GM18499 (cell line): ENCODE results near the gene GLIPR1L1.
A peak's percentile ranks its signal among the peaks of the same experiment; 100 is the strongest.

Experiments used
- ATAC-seq: cut with Tn5 transposase; IDR thresholded peaks from one replicate; pipeline ENCODE4 v1.9.1; 2021; ENCODE audit warnings: moderate number of reproducible peaks; ENCODE audit not compliant: insufficient read depth, unreplicated experiment

Gene GLIPR1L1, protein sequence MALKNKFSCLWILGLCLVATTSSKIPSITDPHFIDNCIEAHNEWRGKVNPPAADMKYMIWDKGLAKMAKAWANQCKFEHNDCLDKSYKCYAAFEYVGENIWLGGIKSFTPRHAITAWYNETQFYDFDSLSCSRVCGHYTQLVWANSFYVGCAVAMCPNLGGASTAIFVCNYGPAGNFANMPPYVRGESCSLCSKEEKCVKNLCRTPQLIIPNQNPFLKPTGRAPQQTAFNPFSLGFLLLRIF

DNA sequence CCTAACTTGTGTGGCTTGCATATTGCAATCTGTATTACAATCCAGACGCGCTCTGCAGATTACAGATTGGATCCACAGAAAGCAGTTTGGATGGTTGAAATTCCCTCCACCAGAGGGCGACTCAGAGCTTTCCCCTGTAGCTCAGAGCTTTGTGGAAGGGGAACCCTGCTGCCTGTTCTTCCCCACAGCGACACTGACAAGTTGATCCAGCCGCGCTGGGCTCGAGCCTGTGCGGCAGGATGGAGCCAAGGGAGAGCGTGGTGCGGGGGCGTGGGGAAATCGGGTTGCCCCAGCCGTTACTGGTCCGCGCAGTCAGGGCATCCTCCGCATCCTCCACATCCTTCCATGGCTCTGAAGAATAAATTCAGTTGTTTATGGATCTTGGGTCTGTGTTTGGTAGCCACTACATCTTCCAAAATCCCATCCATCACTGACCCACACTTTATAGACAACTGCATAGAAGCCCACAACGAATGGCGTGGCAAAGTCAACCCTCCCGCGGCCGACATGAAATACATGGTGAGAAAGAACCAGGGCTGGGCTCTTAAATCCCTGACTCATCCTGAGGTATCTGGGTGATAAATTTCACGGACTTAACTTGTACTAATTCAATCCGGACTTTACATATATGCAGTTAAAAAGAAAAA is at the start of gene GLIPR1L1:
Gene GLIPR1L1 (plus strand): TSS at position 287 of the 647 bp plus-strand sequence. CDS start 59 bp downstream, at position 346.
- peak; percentile 45 for ATAC-seq

DNA sequence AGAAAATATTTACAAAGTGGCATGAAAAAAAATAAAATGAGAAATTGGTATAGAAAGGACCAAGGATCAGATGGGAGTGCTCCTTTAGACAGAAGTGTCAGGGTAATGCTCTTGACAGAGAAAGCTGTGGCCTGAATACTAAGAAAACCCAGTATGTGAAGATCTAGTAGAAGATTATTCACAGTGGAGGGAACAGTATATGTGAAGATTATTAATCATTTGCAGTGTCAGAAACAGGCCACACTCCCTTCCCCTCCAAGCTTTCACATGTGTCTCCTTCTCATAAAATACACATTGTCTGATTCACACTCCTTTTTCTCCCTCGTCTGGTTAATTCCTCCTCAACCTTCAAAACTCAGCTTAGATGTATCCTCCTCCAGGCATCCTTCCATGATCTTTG is 45.6 kb upstream of the GLIPR1L1 start:
- ATAC-seq: no peak

DNA sequence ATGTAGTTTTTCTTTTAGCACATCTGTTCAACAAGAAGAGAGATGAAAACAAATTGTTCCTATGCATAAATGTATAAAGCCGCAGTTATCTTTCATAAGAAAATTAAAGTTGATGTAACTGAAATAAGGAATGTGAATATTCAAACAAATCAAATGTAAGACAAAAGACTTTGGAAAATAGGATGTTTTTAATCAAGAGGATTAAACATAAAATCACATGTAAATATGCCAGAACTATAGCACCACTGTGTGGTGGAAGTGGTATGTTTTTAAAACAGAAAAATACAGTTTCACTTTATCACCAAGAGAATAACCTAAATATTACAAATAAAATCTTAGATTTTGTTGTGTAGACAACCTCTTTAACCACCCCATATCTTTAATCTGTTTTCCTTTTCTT is 44.7 kb upstream of the GLIPR1L1 start:
- ATAC-seq: no peak

DNA sequence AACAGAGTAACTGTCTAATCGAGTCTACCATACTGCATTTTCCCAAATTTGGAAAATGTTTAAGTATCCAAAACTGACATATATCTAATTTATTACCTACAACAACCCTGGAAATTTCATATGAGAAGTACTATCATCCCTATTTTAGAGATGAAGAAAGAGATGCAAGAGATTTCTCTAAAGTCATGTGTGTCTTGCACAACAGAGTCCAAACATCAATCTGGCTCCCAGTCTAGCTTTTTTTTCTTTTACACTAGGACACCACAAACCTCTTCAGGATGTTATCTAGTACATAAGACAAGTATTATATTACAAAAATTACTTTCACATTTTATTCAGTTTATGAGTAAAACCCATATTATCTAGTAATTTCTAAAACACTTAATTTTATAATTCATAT is 43.5 kb upstream of the GLIPR1L1 start:
- no peak for ATAC-seq

DNA sequence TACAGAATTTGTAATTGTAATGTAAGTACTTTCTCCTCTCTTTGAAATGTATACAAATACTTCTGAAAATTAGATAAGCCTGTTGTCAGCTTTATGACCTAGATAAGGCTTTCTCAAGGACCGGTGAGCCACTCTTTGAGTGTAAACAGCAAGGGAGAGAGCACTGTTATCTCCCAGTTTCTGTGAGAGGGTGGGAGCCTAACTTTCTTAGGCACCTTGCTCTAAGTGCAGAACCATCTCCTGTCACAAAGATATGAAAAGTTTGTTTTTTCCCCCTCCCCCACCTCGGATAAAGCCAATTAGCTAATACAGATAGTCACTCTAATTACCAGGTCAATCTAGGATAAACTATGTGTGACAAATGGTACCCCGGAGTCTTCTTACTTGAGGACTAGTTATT is 40.1 kb upstream of the GLIPR1L1 start:
- ATAC-seq: no peak

DNA sequence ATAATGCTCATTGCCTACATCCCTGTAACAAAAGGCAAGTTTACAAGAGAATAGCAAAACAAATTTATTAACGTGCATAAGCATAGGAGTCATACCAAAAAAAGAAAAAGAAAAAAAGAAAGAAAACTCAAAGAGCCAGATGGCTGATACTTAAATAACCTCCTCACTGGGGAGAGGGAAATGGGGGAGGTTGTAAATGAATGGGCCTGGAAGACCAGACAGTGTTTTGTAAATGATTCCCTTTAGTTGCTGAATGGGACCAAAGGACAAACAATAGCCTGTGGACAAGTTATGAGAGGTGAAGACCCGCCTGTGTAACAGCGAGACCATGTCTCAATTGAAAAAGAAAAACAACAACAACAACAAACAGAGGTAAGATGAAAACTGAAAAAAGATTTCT is 39.7 kb upstream of the GLIPR1L1 start:
- ATAC-seq: no peak

DNA sequence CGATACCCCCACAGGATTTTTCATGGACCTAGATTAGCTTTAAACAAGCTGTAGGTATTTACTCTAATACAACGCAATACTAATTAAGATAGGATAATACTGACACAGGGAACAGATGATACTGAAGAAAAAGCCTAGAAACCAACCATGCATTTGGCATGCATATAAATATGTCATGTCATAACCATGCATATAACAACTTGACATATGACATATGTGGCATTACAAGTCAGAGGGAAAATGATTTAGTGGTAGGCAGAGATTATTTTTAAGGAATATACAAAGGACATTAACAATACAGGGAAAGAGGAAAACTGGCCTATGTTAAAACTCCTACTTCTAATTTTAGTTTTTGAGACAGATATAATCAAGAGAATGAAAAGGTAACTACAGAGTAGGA is 32.2 kb upstream of the GLIPR1L1 start:
- no peak for ATAC-seq

DNA sequence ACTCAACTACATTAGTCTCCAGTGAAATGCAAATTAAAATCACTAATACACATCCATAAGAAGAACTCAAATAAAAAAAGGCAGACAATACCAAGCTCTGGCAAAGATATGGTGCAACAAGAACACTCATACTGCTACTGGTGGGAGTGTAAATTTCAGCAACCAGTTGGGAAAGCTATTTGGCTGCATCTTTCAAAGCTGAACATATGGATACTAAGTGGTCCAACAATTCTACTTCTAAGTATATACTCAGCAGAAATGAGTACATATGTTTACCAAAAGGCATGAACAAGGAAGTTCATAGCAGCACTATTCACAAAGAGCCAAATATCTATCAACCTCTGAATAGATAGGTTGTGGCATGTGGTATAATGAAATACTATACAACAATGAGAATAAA is 31.7 kb upstream of the GLIPR1L1 start:
- ATAC-seq: no peak

DNA sequence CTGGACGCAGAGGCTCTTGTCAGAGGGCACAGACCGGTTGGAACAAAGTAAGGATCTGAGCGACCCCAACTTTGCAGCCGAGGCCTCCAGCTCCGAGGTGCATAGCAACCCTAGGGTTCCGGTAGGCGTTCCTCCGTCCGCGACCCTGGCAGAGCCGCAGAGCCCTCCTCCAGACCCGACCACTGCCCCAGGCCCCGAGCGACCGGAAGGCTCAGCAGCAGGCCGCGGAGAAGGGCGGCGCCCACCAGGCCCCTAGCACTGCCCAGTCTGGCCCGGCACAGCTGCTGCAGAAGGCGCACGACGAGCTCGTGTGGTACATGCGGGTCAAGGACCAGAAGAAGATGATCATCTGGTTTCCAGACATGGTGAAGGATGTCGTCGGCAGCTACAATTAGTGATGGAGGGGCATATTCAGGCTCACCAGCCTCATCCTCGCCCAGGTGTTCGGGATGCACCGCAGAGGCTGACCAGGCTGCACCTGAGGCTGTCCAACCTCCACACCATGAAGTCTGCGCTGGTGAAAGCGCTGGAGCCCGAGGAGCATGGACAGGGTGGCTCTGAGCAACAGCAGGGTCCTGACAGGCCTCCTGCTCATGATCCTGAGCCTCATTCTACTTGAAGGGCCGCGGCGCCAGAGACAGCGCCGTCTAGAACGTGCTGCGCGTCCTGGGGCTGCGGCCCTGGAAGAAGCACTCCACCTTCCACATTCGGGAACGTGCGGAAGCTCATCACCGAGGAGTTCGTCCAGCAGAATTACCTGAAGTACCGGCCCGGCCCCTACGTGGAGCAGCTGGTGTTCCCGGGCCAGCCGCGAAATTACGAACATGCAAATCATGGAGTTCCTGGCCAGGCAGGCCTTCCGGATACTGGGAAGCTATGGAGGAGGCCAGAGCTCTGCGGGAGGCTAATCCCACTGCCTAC is 28.8 kb upstream of the GLIPR1L1 start:
- ATAC-seq: no peak

DNA sequence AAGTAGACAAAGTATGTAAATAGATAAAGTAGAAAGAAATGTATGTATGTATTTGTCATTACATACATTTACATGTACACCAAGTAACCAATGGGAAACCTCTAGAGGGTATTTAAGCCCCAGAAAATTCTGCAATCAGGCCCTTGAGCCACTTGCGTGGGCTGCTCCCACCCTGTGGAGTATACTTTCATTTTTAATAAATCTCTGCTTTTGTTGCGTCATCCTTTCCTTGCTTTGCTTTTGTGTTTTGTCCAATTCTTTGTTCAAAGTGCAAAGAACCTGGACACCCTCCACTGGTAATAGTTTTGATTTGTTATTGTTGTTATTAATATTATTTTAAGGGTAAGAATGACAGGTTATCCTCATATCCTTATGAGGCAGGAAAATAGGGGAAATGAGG is 26.2 kb upstream of the GLIPR1L1 start:
- no peak for ATAC-seq

DNA sequence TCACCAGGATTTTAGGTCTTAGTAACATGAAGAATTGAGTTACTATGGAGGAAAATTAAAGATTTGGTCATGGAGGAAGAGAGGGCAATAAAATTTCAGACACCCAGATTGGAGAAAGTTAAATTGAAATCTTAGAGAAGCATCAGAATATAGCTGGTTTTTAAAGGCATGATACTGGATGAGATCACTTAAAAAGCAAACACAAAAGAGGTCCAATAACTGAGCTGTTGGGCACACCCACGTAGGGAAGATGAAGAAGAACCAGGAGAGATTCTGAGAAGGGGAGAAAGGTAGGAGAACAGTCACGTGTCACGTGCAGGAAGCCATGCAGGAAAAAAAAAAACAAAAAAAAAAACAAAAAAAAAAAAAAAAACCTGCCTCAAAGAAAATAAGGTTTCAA is 23.1 kb upstream of the GLIPR1L1 start:
- ATAC-seq: no peak

DNA sequence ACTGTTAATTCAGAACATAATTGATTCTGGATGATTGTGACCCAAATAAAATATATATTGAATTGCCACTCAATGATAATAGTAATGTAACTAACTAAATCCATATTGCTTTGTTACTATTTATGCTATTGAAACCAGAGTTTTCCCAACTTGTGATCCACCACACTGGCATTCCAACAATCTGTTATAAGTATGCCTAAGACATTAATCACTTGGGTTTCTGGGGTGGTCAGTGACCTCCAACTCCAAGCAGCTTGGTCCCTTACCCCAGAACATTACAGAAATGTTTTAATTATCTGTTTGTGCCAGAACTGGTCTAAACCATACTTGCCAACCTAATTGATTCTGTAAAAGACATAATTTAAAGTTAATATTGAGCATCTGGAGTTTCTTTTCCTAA is 19.0 kb upstream of the GLIPR1L1 start:
- ATAC-seq: no peak

DNA sequence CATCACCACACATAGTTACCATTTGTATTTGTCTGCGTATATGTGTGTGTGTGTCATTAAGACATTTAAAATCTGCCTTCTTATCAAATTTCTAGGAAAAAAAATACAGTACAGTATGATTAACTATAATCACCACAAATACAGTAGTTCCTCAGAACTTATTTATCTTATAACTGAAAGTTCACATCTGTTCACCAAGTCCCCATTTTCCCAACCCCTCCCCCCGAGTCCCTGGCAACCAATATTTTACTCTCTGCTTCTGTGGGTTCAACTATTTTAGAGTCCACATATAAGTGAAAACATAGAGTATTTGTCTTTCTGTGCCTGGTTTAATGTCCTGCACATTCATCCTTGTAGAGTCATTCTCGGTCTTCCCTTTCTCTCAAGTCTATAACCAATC is 16.7 kb upstream of the GLIPR1L1 start:
- no peak for ATAC-seq

DNA sequence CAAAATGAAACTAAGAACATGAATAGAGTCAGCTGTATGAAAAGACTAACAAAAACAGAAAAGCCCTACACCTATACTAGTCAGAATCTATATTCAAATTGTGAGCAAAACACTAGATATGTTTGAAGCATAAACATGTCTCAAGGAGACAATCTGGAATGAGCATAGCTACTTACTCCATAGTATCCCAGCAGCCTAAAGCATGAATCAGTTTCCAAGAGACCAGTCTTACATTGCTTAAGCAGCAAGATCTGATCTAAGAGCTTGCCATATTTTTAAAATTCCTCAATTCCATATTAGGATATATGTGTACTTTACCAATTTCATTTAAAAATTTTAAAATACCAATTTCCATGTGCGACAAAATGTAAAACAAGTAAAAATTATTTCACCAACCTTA is 12.0 kb upstream of the GLIPR1L1 start:
- ATAC-seq: no peak

DNA sequence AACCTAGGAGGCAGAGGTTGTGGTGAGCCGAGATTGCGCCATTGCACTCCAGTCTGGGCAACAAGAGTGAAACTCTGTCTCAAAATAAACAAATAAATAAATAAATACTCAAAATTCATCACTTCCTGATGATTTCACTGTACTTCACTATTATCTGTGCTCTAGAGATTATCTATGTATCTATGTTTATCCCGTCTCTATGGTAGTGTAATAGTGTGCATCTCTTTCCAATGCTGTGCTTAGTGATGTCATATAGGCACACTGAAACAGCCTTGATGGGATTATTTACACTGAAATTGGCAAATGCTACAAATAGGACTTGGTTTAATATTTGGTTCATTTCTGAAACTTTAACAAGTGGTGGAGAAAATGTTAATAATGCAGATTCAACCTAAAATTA is 10.8 kb upstream of the GLIPR1L1 start:
- no peak for ATAC-seq

DNA sequence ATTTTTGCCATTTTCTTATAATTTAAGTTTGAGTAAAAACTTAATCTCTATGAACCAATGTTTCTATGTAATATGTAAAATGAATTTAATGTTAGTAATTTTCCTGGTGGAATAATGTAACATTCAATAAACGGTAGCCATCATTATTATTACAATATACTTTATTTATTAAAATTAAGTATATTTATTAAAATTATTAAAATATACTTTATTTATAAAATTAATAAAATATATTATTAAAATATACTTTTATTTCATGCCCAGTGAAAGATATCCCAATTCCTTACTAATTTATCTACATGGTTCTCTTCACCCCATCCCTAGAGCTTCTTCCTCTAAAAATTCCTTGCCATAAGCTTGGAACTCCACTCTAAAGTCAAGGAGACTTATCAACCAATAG is 6.8 kb upstream of the GLIPR1L1 start:
- ATAC-seq: no peak

DNA sequence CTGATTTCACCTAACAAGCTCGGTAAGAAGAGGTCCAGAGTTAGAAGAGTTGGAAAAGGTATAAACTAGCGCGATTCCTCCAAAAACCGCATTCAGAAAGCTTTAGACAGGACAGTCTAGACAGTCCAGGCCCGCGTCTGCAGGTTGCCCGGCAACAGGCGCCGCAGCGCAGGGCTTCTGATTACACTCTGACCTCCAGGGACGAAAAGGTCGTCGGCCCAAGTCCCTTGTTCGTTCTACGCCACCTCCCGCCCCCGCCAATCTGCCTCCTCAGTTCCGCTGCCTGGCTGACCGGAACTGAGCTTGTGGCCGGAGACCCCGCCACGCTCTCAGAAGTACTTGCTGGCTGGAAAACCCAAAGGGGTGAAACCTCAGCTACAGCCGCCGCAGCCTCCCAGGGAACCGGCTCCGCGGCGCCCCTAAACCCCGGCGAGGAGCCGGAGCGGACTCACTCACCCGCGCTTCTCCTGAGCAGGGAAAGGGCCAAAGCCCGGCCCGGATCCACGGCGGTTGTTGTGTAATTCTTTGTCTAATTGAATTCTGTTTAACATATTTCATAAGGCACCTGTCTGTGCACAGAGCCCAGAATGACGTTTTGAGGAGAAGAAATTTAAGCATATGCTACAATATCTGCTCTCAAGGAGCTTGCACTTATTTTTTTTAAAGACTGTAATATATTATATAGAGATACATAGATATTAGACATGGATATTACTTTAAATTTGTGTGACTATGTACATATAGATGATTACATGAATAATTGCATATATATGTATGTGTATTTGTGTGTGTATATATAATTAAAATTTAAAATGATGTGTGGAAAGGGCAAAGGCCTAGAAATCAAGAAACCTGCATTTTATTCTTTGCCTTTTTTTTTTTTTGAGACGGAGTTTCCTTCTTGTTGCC is 4.3 kb upstream of the GLIPR1L1 start, which contains the start of gene CAPS2:
Gene CAPS2 (minus strand): TSS at position 407 of the 909 bp plus-strand sequence. CDS start 3,826 bp downstream, outside the sequence.
- ATAC-seq: peak; percentile 78

DNA sequence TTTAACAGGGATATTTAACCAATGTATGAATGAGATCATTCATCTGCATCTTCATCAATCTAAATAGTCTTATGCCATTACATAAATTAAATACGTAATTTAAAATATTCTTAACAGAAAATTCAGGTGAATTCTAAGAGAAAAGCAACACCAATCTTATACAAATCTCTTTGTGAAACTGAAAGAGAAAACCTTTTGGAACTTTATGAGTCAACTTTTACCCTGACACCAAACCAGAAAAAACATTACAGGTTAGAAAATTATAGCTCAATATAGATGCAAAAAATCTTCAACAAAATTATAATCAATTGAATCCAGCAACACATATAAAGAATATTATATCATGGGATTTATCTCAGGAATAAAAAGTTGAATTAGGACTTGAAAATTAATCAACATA is 3.4 kb downstream of the GLIPR1L1 start:
- peak; percentile 58 for ATAC-seq

DNA sequence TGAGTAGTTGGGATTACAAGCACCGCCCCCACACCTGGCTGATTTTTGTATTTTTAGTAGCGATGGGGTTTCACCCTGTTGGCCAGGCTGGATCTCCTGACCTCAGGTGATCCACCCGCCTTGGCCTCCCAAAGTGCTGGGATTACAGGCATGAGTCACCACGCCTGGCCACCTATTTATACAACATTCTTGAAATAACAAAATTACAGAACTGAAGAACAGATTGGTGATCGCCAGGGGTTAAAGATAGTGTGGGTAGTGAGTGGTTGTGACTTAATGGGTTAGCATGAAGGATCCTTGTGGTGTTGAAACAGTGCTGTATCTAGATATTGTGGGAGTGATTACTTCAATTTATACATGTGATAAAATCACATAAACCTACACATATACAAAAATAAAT is 7.4 kb downstream of the GLIPR1L1 start:
- no peak for ATAC-seq

DNA sequence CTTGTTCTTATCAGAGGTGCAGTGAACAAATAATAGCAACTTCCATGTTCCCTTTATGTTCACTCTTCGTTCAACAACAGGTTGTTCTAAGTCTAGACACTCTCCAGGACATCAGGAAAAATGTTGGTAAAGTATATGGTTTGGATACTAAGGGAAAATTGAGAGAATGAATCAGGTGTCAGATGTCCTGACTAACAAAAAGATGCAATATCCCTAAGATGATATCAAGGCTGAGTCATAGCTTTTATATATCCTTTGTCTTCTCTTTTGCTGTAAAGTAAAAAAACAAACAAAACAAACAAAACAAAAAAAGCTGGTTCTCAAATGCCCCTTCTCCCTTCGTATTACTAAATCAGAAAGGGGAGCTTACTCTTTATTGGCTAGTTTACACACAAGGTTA is 11.1 kb downstream of the GLIPR1L1 start:
- ATAC-seq: no peak
